Fibroblast of lung (primary cell): ENCODE results near the gene KREMEN1. TPM values are rescaled to one million over a fixed set of nuclear protein-coding genes. Genes with fewer than 3 reads are reported as not detected.

ENCODE experiments used
- DNase-seq, 2 donors: peaks; one replicate each; pipeline versions ENCODE4 v3.0.0 to v3.0.0-alpha.2; 2010; ENCODE audit warnings: low read depth in 2 of 2
- H2AFZ ChIP-seq: 2 replicates; pipeline ENCODE4 v1.5.1; 2012; ENCODE audit warnings: low read length, control low read depth, inconsistent platforms
- H3K27ac ChIP-seq: 2 replicates; pipeline ENCODE4 v1.5.1; 2011; ENCODE audit warnings: low read length, control low read depth; ENCODE audit not compliant: insufficient read depth
- H3K27me3 ChIP-seq: 2 replicates; pipeline ENCODE4 v1.5.1; 2011; ENCODE audit warnings: mild to moderate bottlenecking, low read length; ENCODE audit not compliant: control insufficient read depth, insufficient read depth
- H3K36me3 ChIP-seq: 2 replicates; pipeline ENCODE4 v1.5.1; 2011; ENCODE audit warnings: low read length; ENCODE audit not compliant: control insufficient read depth, insufficient read depth
- H3K4me1 ChIP-seq: 2 replicates; pipeline ENCODE4 v1.5.1; 2011; ENCODE audit warnings: low read length; ENCODE audit not compliant: control insufficient read depth, insufficient read depth; ENCODE audit errors: extremely low read depth
- H3K4me2 ChIP-seq: 2 replicates; pipeline ENCODE4 v1.5.1; 2011; ENCODE audit warnings: low read length, control low read depth; ENCODE audit not compliant: insufficient read depth; ENCODE audit errors: extremely low read depth
- H3K4me3 ChIP-seq, 4 experiments: fragments of 200-600 bp in 1 of 4; sonication (generic) in 1 of 4; replicated peaks in 1 of 4; 2 replicates each; pipeline ENCODE4 v1.5.1; 2011 to 2016; ENCODE audit warnings: low read length in 4 of 4, low read depth in 3 of 4, mild to moderate bottlenecking in 3 of 4, control low read depth in 2 of 4, inconsistent platforms in 1 of 4, mixed read lengths in 1 of 4; ENCODE audit not compliant: insufficient read depth in 1 of 4; ENCODE audit errors: control extremely low read depth in 1 of 4
- H3K79me2 ChIP-seq: 2 replicates; pipeline ENCODE4 v1.5.1; 2012; ENCODE audit warnings: mild to moderate bottlenecking, low read length, inconsistent platforms; ENCODE audit not compliant: control insufficient read depth, insufficient read depth
- H3K9ac ChIP-seq: 2 replicates; pipeline ENCODE4 v1.5.1; 2011; ENCODE audit warnings: mild to moderate bottlenecking, low read length, control low read depth; ENCODE audit not compliant: insufficient read depth
- H3K9me3 ChIP-seq: 2 replicates; pipeline ENCODE4 v1.5.1; 2012; ENCODE audit warnings: low read depth, low read length; ENCODE audit not compliant: control insufficient read depth, insufficient read depth
- H4K20me1 ChIP-seq: 2 replicates; pipeline ENCODE4 v1.5.1; 2011; ENCODE audit warnings: low read length; ENCODE audit not compliant: control insufficient read depth, insufficient read depth; ENCODE audit errors: extremely low read depth
- CTCF ChIP-seq, 2 donors: IDR thresholded peaks in 1 of 2; conservative IDR thresholded peaks in 1 of 2; 1 replicate in 1 of 2; 2 replicates in 1 of 2; pipeline ENCODE4 v1.5.1; 2011 to 2012; ENCODE audit warnings: low read length in 2 of 2, control low read depth in 1 of 2, inconsistent platforms in 1 of 2, low read depth in 1 of 2, mild to moderate bottlenecking in 1 of 2
- EZH2 ChIP-seq: IDR thresholded peaks from 2 replicates; pipeline ENCODE4 v1.5.1; 2012; ENCODE audit warnings: low read length, control low read depth, mild to moderate bottlenecking; ENCODE audit errors: missing control alignments
- polyA plus RNA-seq, 2 donors: library from polyadenylated mRNA; depleted of rRNA in 1 of 2; stranded (reverse) in 1 of 2; unstranded in 1 of 2; fragments of >200 nt; gene quantifications; 2 replicates each; pipeline ENCODE4 v1.2.1, GENCODE V29; 2011 to 2012; ENCODE audit warnings: missing spikeins in 1 of 2
- total RNA-seq: library from RNA; depleted of rRNA; stranded (reverse); fragments of >200 nt; gene quantifications from 2 replicates; pipeline ENCODE4 v1.2.1, GENCODE V29; 2014

The KREMEN1 gene
- total and polyA plus RNA-seq, 2 donors (not counting 1 experiment from before 2014, with no cell fraction given): 7.0 to 12.9 TPM

GRCh38 chr22:29125443-29125778, 52.6 kb downstream of the KREMEN1 start:
- Histone ChIP-seq H3K4me3 (no peak overlapping the region), H3K79me2 (no peaks in the 10 kb centered on the region), H2AFZ (no peak overlapping the region), H4K20me1 (no peaks in the 10 kb centered on the region), H3K4me2 (no peak overlapping the region), H3K27ac (no peak overlapping the region), H3K4me1 (no peaks in the 10 kb centered on the region), H3K9me3 (no peaks in the 10 kb centered on the region), H3K9ac (no peak overlapping the region), H3K36me3 (no peaks in the 10 kb centered on the region), H3K27me3 (no peaks in the 10 kb centered on the region)
- no peak for DNase-seq
- TF ChIP-seq CTCF (conservative IDR thresholded peaks at IDR 0.05 in 1 of 2, IDR thresholded peaks at IDR 0.05 in 1 of 2; ENCODE audit: low read depth in 1 of 2, low read length in 2 of 2) (no peak), EZH2 (no peak)

GRCh38 chr22:29125844-29126243, 53.0 kb downstream of the KREMEN1 start:
- H2AFZ ChIP-seq: no peak overlapping the region
- no peaks in the 10 kb centered on the region for H3K79me2 ChIP-seq
- no peaks in the 10 kb centered on the region for H3K9me3 ChIP-seq
- no peaks in the 10 kb centered on the region for H3K4me1 ChIP-seq
- no peak overlapping the region for H3K27ac ChIP-seq
- H3K4me3 ChIP-seq: no peak overlapping the region
- TF ChIP-seq EZH2 (no peak), CTCF (conservative IDR thresholded peaks at IDR 0.05 in 1 of 2, IDR thresholded peaks at IDR 0.05 in 1 of 2; ENCODE audit: low read depth in 1 of 2, low read length in 2 of 2) (no peak)
- no peaks in the 10 kb centered on the region for H3K36me3 ChIP-seq
- no peaks in the 10 kb centered on the region for H3K27me3 ChIP-seq
- no peaks in the 10 kb centered on the region for H4K20me1 ChIP-seq
- DNase-seq: no peak
- H3K9ac ChIP-seq: no peak overlapping the region
- H3K4me2 ChIP-seq: no peak overlapping the region

- Histone ChIP-seq H3K9me3 (no peaks in the 10 kb centered on the region), H3K27ac (no peak overlapping the region), H3K4me3 (no peak overlapping the region), H3K4me2 (no peak overlapping the region), H3K79me2 (no peaks in the 10 kb centered on the region), H3K9ac (no peak overlapping the region), H3K36me3 (no peaks in the 10 kb centered on the region), H3K4me1 (no peaks in the 10 kb centered on the region), H4K20me1 (no peaks in the 10 kb centered on the region), H2AFZ (no peak overlapping the region), H3K27me3 (no peaks in the 10 kb centered on the region)
- DNase-seq: no peak
- TF ChIP-seq CTCF (conservative IDR thresholded peaks at IDR 0.05 in 1 of 2, IDR thresholded peaks at IDR 0.05 in 1 of 2; ENCODE audit: low read depth in 1 of 2, low read length in 2 of 2) (no peak), EZH2 (no peak)
These were observed 54.0 kb downstream of the KREMEN1 start for GRCh38 chr22:29126670-29127395.
